Measurements from ENCODE around the gene ZSCAN1. TPM values are rescaled to one million over a fixed set of nuclear protein-coding genes. Genes with fewer than 3 reads are reported as not detected.

The ZSCAN1 gene
- total and polyA plus RNA-seq, 11 donors, result 0.14 TPM; not detected in 10

DNA sequence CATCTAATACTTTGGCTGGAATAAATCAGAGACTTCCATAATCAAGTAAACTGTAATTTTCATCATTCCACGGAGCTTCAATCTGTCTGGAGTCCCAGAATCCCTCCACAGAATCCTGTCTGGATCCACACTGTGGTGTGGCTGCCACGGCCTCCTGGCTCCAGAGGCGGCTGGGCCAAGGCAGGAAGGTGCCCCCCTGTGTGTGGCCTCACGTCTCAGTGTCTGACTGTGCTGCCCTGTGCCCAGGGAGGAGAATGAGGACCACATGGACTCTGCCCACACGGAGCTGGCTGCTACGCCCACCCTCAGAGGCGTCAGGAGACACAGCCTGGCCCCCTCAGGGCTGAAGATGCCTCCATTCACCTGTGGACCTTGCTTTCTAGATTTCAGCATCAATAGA, 13.0 kb downstream of the ZSCAN1 start:
- ATAC-seq, result no peak

GRCh38 chr19:58047672-58048071, 13.8 kb downstream of the ZSCAN1 start:
- WGBS, 4 donors, result 90 to 95% (median 93%) methylated on average over 10 to 12 of the region's 12 CpGs
- no peak overlapping the region for H3K4me3 ChIP-seq
- peaks cover 0 to 95% (median 53%) of the 10 kb centered on the region in 12 donors for H3K9me3 ChIP-seq
- no peaks in the 10 kb centered on the region for H3K4me1 ChIP-seq
- no peaks in the 10 kb centered on the region for H3K27me3 ChIP-seq
- H3K36me3 ChIP-seq, result no peaks in the 10 kb centered on the region
- no peak for DNase-seq
- no peak overlapping the region for H3K27ac ChIP-seq
- intact Hi-C loops (cut with DNase I), result no loop called here
- ATAC-seq, result no peak
- TF ChIP-seq POLR2A (IDR thresholded peaks at IDR 0.05) (no peak), CTCF (IDR thresholded peaks at IDR 0.05) (no peak)

More for the DNA sequence above, 13.0 kb downstream of the ZSCAN1 start:
- DNase-seq, result no peak
- H3K4me3 ChIP-seq, result no peak overlapping the region
- intact Hi-C loops (cut with DNase I), result no loop called here
- H3K9me3 ChIP-seq, result peaks cover 0 to 96% (median 55%) of the 10 kb centered on the region in 12 donors
- no peaks in the 10 kb centered on the region for H3K36me3 ChIP-seq
- no peaks in the 10 kb centered on the region for H3K27me3 ChIP-seq
- no peak overlapping the region for H3K27ac ChIP-seq
- no peaks in the 10 kb centered on the region for H3K4me1 ChIP-seq
- TF ChIP-seq POLR2A (IDR thresholded peaks at IDR 0.05) (no peak), CTCF (IDR thresholded peaks at IDR 0.05) (no peak)
- WGBS, 4 donors, result 81 to 94% (median 90%) methylated on average over 6 to 7 of the region's 7 CpGs

DNA sequence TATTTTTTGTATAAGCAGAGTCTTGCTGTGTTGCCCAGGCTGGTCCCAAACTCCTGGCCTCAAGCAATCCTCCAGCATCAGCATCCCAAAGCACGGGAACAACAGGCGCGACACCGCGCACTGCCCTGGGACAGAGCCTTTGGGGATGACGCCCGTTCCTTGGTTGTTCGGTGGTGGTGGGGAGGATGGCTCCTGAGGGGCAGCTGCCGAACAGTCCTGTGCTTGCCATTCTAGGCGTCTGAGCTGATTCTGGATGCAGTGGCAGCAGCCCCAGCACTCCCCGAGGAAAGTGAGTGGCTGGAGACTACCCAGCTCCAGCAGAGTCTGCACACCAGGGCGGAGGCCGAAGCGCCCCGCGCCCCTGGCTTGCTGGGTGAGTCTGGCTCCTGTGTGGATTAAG, 18.4 kb downstream of the ZSCAN1 start:
- Histone ChIP-seq H3K36me3 (no peaks in the 10 kb centered on the region), H3K4me1 (peaks cover 0 to 15% (median 5%) of the 10 kb centered on the region in 12 donors), H3K9me3 (peaks cover 0 to 81% (median 22%) of the 10 kb centered on the region in 12 donors), H3K27me3 (no peaks in the 10 kb centered on the region), H3K27ac (no peak overlapping the region), H3K4me3 (no peak overlapping the region)
- ATAC-seq (no peak), DNase-seq (no peak)
- WGBS, 4 donors, result 96 to 98% (median 97%) methylated on average over 15 to 16 of the region's 16 CpGs
- intact Hi-C loops (cut with DNase I), result no loop called here
- TF ChIP-seq CTCF (IDR thresholded peaks at IDR 0.05) (no peak), POLR2A (IDR thresholded peaks at IDR 0.05) (no peak)

GRCh38 chr19:58053480-58054156, 19.8 kb downstream of the ZSCAN1 start:
- intact Hi-C loops (cut with DNase I), result loop anchor here in 1 of 10 donors (2.0 kb wide), 1 partner anchor 45 kb away; the partner anchor contains the start of gene ZSCAN18
- Histone ChIP-seq H3K27me3 (no peaks in the 10 kb centered on the region), H3K4me3 (no peak overlapping the region), H3K27ac (no peak overlapping the region), H3K36me3 (no peaks in the 10 kb centered on the region), H3K4me1 (peaks cover 0 to 18% (median 6%) of the 10 kb centered on the region in 12 donors), H3K9me3 (peaks cover 0 to 74% (median 14%) of the 10 kb centered on the region in 12 donors)
- no peak for TF ChIP-seq POLR2A (IDR thresholded peaks at IDR 0.05)
- no peak for TF ChIP-seq CTCF (IDR thresholded peaks at IDR 0.05)
- DNase-seq (no peak), ATAC-seq (no peak)
- WGBS, 4 donors, result 93 to 100% (median 94%) methylated on average over 7 to 30 of the region's 30 CpGs

All from heart left ventricle (tissue), 16 donors.